KOPT-K1 (cell line): ENCODE measurements around the gene ZNF521.

Experiments used
- H3K27ac ChIP-seq: fragments of 200-600 bp; sonication (generic); 2 replicates; pipeline ENCODE4 v1.5.1; 2016; ENCODE audit warnings: antibody characterized with exemption, mild to moderate bottlenecking, low read depth, low read length; ENCODE audit not compliant: poor library complexity, severe bottlenecking
- H3K36me3 ChIP-seq: fragments of 200-600 bp; sonication (generic); 2 replicates; pipeline ENCODE4 v1.5.1; 2017; ENCODE audit warnings: antibody characterized with exemption, mild to moderate bottlenecking, low read length, moderate library complexity; ENCODE audit not compliant: insufficient read depth
- H3K9me3 ChIP-seq: fragments of 200-600 bp; sonication (generic); 2 replicates; pipeline ENCODE4 v1.5.1; 2017; ENCODE audit warnings: antibody characterized with exemption, low read length, mild to moderate bottlenecking; ENCODE audit not compliant: insufficient read depth, poor library complexity, severe bottlenecking

ZNF521 gene

GRCh38 chr18:25140124-25140961 is 211.6 kb downstream of the ZNF521 start:
- Histone ChIP-seq H3K36me3 (no peaks in the 10 kb centered on the region), H3K27ac (no peak overlapping the region), H3K9me3 (no peaks in the 10 kb centered on the region)

- Histone ChIP-seq H3K36me3 (no peaks in the 10 kb centered on the region), H3K27ac (no peak overlapping the region), H3K9me3 (no peaks in the 10 kb centered on the region)
Observed at GRCh38 chr18:25137197-25137472, 214.8 kb downstream of the ZNF521 start.

- no peaks in the 10 kb centered on the region for H3K36me3 ChIP-seq
- no peaks in the 10 kb centered on the region for H3K9me3 ChIP-seq
- H3K27ac ChIP-seq, result no peak overlapping the region
Observed at GRCh38 chr18:25136416-25137196, 215.4 kb downstream of the ZNF521 start.

GRCh38 chr18:25134861-25135260 is 217.1 kb downstream of the ZNF521 start:
- Histone ChIP-seq H3K27ac (no peak overlapping the region), H3K36me3 (no peaks in the 10 kb centered on the region), H3K9me3 (no peaks in the 10 kb centered on the region)

GRCh38 chr18:25133879-25134278 is 218.1 kb downstream of the ZNF521 start:
- H3K27ac ChIP-seq, result no peak overlapping the region
- H3K9me3 ChIP-seq, result no peaks in the 10 kb centered on the region
- no peaks in the 10 kb centered on the region for H3K36me3 ChIP-seq

- Histone ChIP-seq H3K9me3 (no peaks in the 10 kb centered on the region), H3K27ac (no peak overlapping the region), H3K36me3 (no peaks in the 10 kb centered on the region)
Observed at GRCh38 chr18:25132786-25133496, 219.0 kb downstream of the ZNF521 start.

GRCh38 chr18:25126751-25127150 is 225.2 kb downstream of the ZNF521 start:
- Histone ChIP-seq H3K36me3 (no peaks in the 10 kb centered on the region), H3K27ac (no peak overlapping the region), H3K9me3 (no peaks in the 10 kb centered on the region)

- no peaks in the 10 kb centered on the region for H3K36me3 ChIP-seq
- no peaks in the 10 kb centered on the region for H3K9me3 ChIP-seq
- H3K27ac ChIP-seq, result no peak overlapping the region
Observed at GRCh38 chr18:25125680-25126079, 226.3 kb downstream of the ZNF521 start.

- H3K27ac ChIP-seq, result no peak overlapping the region
- no peaks in the 10 kb centered on the region for H3K9me3 ChIP-seq
- no peaks in the 10 kb centered on the region for H3K36me3 ChIP-seq
Observed at GRCh38 chr18:25123438-25124232, 228.3 kb downstream of the ZNF521 start.

GRCh38 chr18:25121442-25121841 is 230.5 kb downstream of the ZNF521 start:
- no peaks in the 10 kb centered on the region for H3K9me3 ChIP-seq
- H3K36me3 ChIP-seq, result no peaks in the 10 kb centered on the region
- H3K27ac ChIP-seq, result no peak overlapping the region

- H3K9me3 ChIP-seq, result no peaks in the 10 kb centered on the region
- H3K27ac ChIP-seq, result no peak overlapping the region
- no peaks in the 10 kb centered on the region for H3K36me3 ChIP-seq
Observed at GRCh38 chr18:25113566-25113965, 238.4 kb downstream of the ZNF521 start.

GRCh38 chr18:25112821-25113434 is 239.0 kb downstream of the ZNF521 start:
- no peaks in the 10 kb centered on the region for H3K36me3 ChIP-seq
- H3K9me3 ChIP-seq, result no peaks in the 10 kb centered on the region
- no peak overlapping the region for H3K27ac ChIP-seq

GRCh38 chr18:25111377-25112288 is 240.3 kb downstream of the ZNF521 start:
- no peak overlapping the region for H3K27ac ChIP-seq
- no peaks in the 10 kb centered on the region for H3K36me3 ChIP-seq
- no peaks in the 10 kb centered on the region for H3K9me3 ChIP-seq

- no peaks in the 10 kb centered on the region for H3K36me3 ChIP-seq
- H3K9me3 ChIP-seq, result no peaks in the 10 kb centered on the region
- H3K27ac ChIP-seq, result no peak overlapping the region
Observed at GRCh38 chr18:25109484-25109883, 242.5 kb downstream of the ZNF521 start.
